NCI-H1417 treated with DMSO at 0.1 percent for 48 hours (cell line): ENCODE results near the gene MAPK6.
"Not testable (repeated sequence)": the region's sequence is repeated elsewhere in the genome, so short reads cannot be mapped to it uniquely, and the experiment has no call there.

ENCODE experiments used
- DNase-seq: peaks from one replicate; lab custom pipeline; 2025; lab: John Stamatoyannopoulos, UW

Gene MAPK6

GRCh38 chr15:52018693-52019393 lies at the start of gene MAPK6:
TSS of gene MAPK6 (plus strand) at chr15:52019219. CDS start at chr15:52046461, 27,242 bp downstream.
- no peak for DNase-seq

- DNase-seq = no peak
Measured at GRCh38 chr15:51969728-51970127, 49.3 kb upstream of the MAPK6 start.

GRCh38 chr15:51970132-51970817 lies 48.7 kb upstream of the MAPK6 start:
- no peak for DNase-seq

- no peak for DNase-seq
Measured at GRCh38 chr15:51971032-51971374, 48.0 kb upstream of the MAPK6 start.

GRCh38 chr15:51971375-51972133 lies 47.5 kb upstream of the MAPK6 start, which contains the start of gene LEO1:
TSS of gene LEO1 (minus strand) at chr15:51971778. CDS start at chr15:51971745, 33 bp downstream.
- peak; percentile 73 for DNase-seq

- no peak for DNase-seq
Measured at GRCh38 chr15:51973220-51973619, 45.8 kb upstream of the MAPK6 start.

- no peak for DNase-seq
Measured at GRCh38 chr15:51973775-51974174, 45.2 kb upstream of the MAPK6 start.

- DNase-seq = no peak
Measured at GRCh38 chr15:51982013-51982769, 36.8 kb upstream of the MAPK6 start.

GRCh38 chr15:51982770-51983103 lies 36.3 kb upstream of the MAPK6 start:
- no peak for DNase-seq

- DNase-seq = no peak
Measured at GRCh38 chr15:51991141-51991540, 27.9 kb upstream of the MAPK6 start.

GRCh38 chr15:51992953-51993352 lies 26.1 kb upstream of the MAPK6 start:
- DNase-seq = no peak

GRCh38 chr15:52002351-52002750 lies 16.7 kb upstream of the MAPK6 start:
- DNase-seq = no peak

GRCh38 chr15:52003089-52003488 lies 15.9 kb upstream of the MAPK6 start:
- DNase-seq = not testable (repeated sequence)

- no peak for DNase-seq
Measured at GRCh38 chr15:52003710-52004109, 15.3 kb upstream of the MAPK6 start.

GRCh38 chr15:52004806-52005205 lies 14.2 kb upstream of the MAPK6 start:
- no peak for DNase-seq

GRCh38 chr15:52005748-52006701 lies 13.0 kb upstream of the MAPK6 start:
- DNase-seq = no peak

GRCh38 chr15:52006702-52007340 lies 12.2 kb upstream of the MAPK6 start:
- DNase-seq = no peak

GRCh38 chr15:52008359-52008697 lies 10.7 kb upstream of the MAPK6 start:
- DNase-seq = no peak

- no peak for DNase-seq
Measured at GRCh38 chr15:52008698-52009434, 10.2 kb upstream of the MAPK6 start.
